Measurements from ENCODE around the gene RIC8B. TPM values are rescaled to one million over a fixed set of nuclear protein-coding genes. Genes with fewer than 3 reads are reported as not detected.
A peak's percentile ranks its signal among the peaks of the same experiment; 100 is the strongest.

The RIC8B gene
- total and polyA plus RNA-seq, 2 of the 13 experiments (the other 11 are each of a cell fraction or from before 2014, with no cell fraction given): 5.1 to 7.5 TPM

DNA sequence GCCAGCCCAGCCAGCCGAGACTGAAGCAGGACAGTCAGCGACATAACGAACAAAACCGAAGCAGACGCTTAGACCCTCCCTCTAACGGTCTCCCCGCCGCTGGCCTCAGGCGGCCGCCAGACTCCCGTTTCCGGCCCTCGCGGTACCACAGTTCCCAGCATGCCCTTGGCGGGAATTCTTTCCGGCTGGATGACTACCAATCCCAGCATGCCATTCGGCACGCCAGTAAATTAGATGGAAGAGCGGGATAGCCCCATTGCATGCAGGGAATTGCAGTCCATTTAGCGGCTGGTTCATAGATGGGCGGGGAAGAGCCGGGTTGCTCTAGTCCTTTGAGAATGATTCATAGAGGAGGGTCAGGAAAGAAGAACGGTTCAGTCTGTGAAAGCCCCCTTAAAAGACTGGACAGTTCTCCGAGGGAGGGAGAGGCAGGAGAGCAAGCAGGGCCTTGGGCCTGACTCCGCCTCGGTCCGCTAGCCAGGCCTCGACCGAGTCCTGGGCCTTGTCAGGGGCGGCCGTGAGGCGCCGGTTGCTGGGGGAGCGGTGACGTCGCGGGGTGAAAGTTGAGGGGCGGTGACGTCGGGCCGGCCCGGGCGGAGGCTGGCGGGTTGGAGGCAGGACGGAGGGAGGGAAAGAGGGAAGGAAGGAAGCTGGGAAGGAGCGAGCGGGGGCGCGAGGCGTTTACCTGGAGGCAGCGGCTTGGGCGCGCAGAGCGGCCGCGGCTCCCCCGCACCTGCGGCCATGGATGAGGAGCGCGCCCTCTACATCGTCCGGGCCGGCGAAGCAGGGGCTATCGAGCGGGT is at the start of gene RIC8B (continued):
- TF ChIP-seq, protein P1, sequence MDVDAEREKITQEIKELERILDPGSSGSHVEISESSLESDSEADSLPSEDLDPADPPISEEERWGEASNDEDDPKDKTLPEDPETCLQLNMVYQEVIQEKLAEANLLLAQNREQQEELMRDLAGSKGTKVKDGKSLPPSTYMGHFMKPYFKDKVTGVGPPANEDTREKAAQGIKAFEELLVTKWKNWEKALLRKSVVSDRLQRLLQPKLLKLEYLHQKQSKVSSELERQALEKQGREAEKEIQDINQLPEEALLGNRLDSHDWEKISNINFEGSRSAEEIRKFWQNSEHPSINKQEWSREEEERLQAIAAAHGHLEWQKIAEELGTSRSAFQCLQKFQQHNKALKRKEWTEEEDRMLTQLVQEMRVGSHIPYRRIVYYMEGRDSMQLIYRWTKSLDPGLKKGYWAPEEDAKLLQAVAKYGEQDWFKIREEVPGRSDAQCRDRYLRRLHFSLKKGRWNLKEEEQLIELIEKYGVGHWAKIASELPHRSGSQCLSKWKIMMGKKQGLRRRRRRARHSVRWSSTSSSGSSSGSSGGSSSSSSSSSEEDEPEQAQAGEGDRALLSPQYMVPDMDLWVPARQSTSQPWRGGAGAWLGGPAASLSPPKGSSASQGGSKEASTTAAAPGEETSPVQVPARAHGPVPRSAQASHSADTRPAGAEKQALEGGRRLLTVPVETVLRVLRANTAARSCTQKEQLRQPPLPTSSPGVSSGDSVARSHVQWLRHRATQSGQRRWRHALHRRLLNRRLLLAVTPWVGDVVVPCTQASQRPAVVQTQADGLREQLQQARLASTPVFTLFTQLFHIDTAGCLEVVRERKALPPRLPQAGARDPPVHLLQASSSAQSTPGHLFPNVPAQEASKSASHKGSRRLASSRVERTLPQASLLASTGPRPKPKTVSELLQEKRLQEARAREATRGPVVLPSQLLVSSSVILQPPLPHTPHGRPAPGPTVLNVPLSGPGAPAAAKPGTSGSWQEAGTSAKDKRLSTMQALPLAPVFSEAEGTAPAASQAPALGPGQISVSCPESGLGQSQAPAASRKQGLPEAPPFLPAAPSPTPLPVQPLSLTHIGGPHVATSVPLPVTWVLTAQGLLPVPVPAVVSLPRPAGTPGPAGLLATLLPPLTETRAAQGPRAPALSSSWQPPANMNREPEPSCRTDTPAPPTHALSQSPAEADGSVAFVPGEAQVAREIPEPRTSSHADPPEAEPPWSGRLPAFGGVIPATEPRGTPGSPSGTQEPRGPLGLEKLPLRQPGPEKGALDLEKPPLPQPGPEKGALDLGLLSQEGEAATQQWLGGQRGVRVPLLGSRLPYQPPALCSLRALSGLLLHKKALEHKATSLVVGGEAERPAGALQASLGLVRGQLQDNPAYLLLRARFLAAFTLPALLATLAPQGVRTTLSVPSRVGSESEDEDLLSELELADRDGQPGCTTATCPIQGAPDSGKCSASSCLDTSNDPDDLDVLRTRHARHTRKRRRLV (CRISPR knock-in tag; IDR thresholded peaks at IDR 0.05): peak; percentile 83; the same call in 1 of the 2 replicates
- TF ChIP-seq SP1 (IDR thresholded peaks at IDR 0.05) (no peak), SP1 (CRISPR knock-in tag; IDR thresholded peaks at IDR 0.05) (no peak; the same call in 1 of the 2 replicates), TAF1 (CRISPR knock-in tag; IDR thresholded peaks at IDR 0.05) (peak; percentile 65), ZMYM2 (CRISPR knock-in tag; IDR thresholded peaks at IDR 0.05) (no peak), ARID5B (CRISPR knock-in tag; IDR thresholded peaks at IDR 0.05) (no peak; the same call in 1 of the 2 replicates)
- TF ChIP-seq, protein P2, sequence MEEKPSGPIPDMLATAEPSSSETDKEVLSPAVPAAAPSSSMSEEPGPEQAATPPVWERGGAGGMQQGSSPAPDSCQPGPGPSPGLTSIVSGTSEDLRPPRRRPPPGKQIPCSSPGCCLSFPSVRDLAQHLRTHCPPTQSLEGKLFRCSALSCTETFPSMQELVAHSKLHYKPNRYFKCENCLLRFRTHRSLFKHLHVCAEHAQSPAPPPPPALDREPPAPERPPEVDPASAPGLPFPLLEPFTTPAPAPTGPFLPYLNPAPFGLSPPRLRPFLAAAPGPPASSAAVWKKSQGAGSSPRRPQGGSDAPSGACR (CRISPR knock-in tag; IDR thresholded peaks at IDR 0.05): peak; percentile 79; the same call in 1 of the 2 replicates
- TF ChIP-seq, protein P3, sequence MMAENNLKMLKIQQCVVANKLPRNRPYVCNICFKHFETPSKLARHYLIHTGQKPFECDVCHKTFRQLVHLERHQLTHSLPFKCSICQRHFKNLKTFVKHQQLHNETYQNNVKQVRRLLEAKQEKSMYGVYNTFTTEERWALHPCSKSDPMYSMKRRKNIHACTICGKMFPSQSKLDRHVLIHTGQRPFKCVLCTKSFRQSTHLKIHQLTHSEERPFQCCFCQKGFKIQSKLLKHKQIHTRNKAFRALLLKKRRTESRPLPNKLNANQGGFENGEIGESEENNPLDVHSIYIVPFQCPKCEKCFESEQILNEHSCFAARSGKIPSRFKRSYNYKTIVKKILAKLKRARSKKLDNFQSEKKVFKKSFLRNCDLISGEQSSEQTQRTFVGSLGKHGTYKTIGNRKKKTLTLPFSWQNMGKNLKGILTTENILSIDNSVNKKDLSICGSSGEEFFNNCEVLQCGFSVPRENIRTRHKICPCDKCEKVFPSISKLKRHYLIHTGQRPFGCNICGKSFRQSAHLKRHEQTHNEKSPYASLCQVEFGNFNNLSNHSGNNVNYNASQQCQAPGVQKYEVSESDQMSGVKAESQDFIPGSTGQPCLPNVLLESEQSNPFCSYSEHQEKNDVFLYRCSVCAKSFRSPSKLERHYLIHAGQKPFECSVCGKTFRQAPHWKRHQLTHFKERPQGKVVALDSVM (CRISPR knock-in tag; IDR thresholded peaks at IDR 0.05): peak; percentile 90

Measured in HepG2 (cell line).